ENCODE measurements around the gene APCDD1.

The APCDD1 gene

GRCh38 chr18:10420561-10421352 is 33.7 kb upstream of the APCDD1 start:
- TF ChIP-seq ZFX (IDR thresholded peaks at IDR 0.05; ENCODE audit: borderline replicate concordance) (no peak), CTCF (IDR thresholded peaks at IDR 0.05) (no peak)
- H3K27ac ChIP-seq: no peak overlapping the region

GRCh38 chr18:10421859-10422258 is 32.6 kb upstream of the APCDD1 start:
- TF ChIP-seq ZFX (IDR thresholded peaks at IDR 0.05; ENCODE audit: borderline replicate concordance) (no peak), CTCF (IDR thresholded peaks at IDR 0.05) (no peak)
- no peak overlapping the region for H3K27ac ChIP-seq

DNA sequence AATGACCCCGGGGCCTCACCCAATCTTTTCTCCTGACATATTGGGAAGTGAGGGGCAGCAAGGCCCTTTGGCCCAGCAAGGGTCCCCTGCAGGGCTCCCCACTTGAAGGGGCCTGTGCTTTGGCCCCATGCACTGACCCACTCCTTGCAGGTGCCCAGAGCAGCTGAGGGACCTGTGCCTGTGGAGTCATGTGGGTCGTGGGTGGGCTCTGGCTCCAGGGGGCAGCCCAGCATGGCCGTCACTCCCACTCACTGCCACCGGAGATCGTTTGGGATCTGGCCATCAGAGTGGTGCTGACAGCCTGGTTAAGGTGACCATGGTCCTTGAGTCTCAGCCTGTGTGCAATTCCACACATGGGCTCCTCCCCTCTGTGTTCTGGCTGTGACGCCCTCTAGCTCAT is 31.7 kb upstream of the APCDD1 start:
- TF ChIP-seq ZFX (IDR thresholded peaks at IDR 0.05; ENCODE audit: borderline replicate concordance) (no peak), CTCF (IDR thresholded peaks at IDR 0.05) (no peak)
- no peak overlapping the region for H3K27ac ChIP-seq

DNA sequence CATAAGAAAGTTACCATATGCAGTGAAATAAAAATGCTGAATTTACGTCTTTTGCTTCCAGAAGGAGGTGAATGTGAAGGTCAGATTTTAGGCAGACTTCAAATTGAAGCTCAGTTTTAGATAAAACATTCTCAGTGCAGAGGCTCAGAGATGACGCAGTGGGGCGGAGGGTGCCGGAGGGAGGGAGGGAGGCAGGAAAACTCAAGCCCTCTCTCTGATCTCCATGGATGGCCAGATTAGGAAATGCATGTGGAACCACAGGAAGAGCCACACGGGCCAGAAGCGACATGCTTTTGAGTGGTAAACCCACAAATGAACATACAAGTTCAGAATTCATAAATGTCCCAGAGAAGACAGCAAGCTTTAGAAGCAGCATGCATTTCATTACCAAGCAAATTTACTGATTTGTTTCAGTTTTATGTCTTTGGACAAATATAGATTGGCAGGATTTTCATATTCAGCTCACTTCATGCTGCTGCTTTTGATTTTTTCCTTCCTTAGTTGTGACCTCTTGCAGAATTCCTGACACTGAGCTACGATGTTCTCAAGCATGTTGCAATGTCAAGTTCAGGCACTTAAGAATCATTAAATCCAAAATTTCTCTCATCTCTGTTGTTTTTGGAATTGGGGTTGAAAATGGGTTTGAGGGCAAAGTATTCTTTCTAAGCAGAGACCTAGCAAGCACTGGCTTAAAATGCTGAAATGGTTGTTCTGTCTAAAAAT is 29.7 kb upstream of the APCDD1 start:
- TF ChIP-seq CTCF (IDR thresholded peaks at IDR 0.05): no peak
- TF ChIP-seq ZFX (IDR thresholded peaks at IDR 0.05; ENCODE audit: borderline replicate concordance): no peak
- no peak overlapping the region for H3K27ac ChIP-seq

DNA sequence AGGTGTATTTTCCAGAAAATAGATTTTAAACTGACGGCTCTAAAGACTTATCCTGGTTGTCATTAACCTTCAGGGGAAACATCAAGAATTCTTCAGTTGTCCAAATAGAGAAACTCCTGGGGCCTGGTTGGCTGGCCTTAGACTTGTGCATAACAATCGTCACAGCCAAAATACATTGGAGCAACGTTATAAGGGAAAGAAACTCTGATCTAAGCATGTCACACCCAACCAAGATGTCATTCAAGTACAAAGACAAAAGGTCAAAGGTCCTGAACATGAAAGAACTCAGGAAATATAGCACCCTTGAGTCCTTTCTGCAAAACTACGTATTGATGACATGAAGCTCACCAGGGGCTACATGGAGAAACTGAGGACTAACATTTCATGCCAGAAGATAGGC is 23.8 kb upstream of the APCDD1 start:
- no peak for TF ChIP-seq CTCF (IDR thresholded peaks at IDR 0.05)
- TF ChIP-seq ZFX (IDR thresholded peaks at IDR 0.05; ENCODE audit: borderline replicate concordance): no peak
- no peak overlapping the region for H3K27ac ChIP-seq

DNA sequence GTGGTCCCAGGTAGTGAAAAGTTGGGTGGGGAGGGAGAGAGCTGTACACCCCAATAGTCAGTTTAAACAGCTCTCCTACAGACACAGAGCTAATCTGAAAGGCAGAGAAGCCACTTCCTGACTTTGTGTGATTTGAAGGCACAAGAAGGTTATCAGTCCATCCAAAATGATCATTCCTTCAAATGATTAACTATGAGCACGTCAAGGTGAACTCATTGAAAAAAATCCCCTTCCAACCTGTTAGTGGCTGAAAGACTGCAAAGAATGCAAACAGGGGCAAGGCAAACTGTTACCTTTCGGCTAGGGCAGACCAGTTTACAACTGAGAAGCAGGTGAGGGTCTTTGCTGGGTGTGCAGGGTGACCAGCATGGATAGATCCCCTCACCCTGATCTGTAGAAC is 22.8 kb upstream of the APCDD1 start:
- no peak overlapping the region for H3K27ac ChIP-seq
- TF ChIP-seq ZFX (IDR thresholded peaks at IDR 0.05; ENCODE audit: borderline replicate concordance) (no peak), CTCF (IDR thresholded peaks at IDR 0.05) (no peak)

- no peak overlapping the region for H3K27ac ChIP-seq
- no peak for TF ChIP-seq ZFX (IDR thresholded peaks at IDR 0.05; ENCODE audit: borderline replicate concordance)
- no peak for TF ChIP-seq CTCF (IDR thresholded peaks at IDR 0.05)
Observed at GRCh38 chr18:10432781-10433180, 21.7 kb upstream of the APCDD1 start.
